Activated CD4-positive, alpha-beta T cell treated with anti-CD3 and anti-CD28 coated beads for 48 hours (primary cell): ENCODE data around the gene RFT1.
A peak's percentile ranks its signal among the peaks of the same experiment; 100 is the strongest.

Experiments
- DNase-seq: peaks from one replicate; pipeline ENCODE4 v3.0.0-alpha.2; 2020

RFT1 gene

GRCh38 chr3:53122933-53123305, 7.3 kb downstream of the RFT1 start:
- DNase-seq = no peak

DNA sequence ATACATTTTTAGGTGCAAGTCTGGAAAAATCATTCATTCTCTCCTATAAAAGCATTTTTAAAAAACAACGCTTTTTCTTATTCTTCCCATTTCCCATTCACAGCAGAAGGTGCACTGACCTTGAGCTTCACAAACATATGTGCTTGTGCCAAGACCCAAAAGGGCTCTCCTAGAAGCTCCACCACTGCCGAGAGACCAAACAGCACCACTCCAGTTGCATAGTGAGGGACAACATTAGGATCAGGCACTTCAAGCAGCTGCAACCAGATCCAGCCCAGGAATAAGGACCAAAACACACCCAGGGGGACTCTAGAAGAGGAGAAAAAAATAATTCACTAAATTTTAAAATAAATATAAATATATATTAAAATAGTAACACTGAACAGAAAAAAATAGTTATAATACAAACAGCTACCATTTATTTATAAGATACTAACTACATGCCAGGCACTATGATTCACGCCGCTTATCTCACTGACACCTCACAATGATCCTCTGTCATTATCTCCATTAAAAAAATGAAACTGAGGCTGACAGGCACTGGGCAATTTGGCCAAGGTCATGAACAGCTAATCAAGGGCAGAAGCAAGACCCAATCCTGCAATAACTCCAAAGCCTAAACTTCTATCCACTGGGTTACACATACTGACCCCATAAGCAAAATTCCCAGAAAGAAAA, 7.8 kb downstream of the RFT1 start:
- DNase-seq = no peak

GRCh38 chr3:53120336-53120735, 9.9 kb downstream of the RFT1 start:
- no peak for DNase-seq

DNA sequence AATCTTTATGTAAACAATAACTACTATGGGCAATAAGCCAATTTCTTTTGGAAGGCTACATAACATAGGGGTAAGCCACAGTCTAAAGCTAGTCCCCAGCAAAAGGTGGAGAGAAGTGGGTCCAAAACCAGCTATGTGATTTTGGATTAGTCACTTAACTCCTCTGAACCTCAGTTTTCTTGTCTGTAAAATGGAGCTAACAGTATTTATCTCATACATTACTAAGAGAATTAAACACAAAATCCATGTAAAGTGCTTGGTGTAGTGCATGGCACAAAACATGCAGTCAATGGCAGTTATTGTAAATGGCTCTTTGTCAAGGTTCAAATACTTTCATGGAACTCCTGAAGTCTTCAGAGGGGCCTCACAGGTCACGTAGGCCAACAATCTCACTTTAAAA, 13.3 kb downstream of the RFT1 start:
- DNase-seq = no peak

DNA sequence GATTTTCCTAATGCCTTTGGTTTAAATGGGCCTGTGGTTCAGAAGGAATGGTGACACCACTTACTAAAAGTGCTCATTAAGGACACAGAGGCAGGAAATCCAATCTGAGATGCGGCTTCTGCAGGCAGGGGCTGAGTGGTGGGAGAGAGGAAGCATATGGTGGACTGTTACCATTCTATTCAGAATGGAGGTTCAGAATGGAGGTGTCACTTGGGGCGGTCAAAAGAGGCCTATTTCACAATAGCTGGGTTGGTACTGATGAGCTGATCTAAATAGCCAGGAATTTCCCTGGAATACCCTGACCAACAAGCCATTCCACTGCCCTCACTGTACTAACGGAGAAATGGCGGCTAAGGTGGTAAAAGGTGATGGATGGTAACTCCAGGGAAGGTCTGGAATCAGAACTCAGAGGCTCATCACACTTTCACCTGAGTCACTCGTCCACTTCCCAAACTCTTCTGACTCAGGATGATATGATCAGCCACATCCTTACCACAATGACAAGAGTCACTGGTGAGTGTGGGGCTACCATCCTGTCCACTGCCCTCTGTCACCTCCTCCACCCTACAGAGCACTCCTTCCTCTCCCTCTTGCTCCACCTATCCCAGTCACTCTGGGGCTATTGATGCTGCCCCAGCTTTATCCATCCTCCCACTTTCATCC, 15.7 kb downstream of the RFT1 start:
- DNase-seq = peak; percentile 35

GRCh38 chr3:53114011-53114400, 16.2 kb downstream of the RFT1 start:
- peak; percentile 89 for DNase-seq

GRCh38 chr3:53113293-53114010, 16.8 kb downstream of the RFT1 start:
- no peak for DNase-seq

GRCh38 chr3:53111822-53112221, 18.4 kb downstream of the RFT1 start:
- DNase-seq = no peak

DNA sequence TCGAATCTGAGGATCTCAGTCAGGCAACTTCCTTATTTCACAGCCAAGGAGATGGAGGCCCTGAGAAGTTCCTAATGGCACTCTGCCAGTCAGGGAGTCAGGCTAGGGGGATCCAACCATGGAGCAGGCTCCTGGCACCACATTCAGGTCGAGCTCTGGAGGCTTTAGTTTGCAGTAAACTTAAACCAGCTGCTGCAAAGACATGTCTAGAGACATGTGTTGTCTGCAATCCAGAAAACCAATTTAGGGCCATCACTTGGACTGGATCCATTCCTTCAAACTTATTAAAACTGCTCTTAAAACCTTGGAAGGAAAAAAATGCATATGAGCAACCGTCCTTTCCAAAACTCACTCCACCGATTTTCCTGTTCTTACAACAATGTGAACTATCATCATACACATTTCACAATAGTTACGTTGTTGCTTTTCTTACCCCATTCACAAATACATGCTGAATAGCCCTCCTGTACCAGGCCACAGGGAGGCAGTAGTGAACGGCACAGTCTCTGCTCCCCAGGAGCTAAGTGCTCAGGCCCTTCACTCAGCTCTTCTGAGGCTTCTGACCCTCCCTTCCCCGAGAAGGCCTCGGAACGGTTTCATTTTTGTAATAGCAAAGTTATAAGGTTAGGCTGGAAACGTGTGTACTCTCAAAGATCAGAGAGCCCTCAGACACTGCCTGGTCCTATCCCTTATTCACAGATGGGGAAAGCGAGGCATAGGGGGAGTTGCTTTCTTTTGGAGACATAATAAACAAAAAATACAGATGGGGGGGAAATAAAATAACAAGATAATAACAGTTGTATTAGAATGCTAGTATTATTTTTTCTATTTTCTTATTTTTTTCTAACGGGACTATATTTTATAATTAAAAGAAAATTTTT, 20.1 kb downstream of the RFT1 start:
- peak; percentile 78 for DNase-seq

- peak; percentile 53 for DNase-seq
These were observed 21.0 kb downstream of the RFT1 start for GRCh38 chr3:53109190-53109589.

DNA sequence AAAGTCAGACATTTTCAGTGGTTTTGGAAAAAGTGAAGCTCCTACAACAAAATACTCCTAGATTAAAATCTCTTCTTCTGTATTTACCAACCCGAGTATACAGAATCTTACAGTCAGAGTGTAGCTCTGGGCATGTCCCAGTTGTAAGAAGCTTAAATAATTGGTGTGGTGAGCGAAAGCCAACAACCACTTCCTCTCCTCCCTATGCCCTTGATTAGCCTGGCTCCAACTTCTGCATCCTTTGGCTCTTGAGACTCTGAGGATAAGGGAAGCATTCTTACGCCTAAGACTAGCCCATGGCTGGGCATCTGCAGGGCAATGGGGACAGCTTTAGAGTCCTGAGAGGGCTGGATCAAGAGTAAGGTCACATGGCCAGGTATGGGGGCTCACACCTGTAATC, 25.5 kb downstream of the RFT1 start:
- no peak for DNase-seq

DNA sequence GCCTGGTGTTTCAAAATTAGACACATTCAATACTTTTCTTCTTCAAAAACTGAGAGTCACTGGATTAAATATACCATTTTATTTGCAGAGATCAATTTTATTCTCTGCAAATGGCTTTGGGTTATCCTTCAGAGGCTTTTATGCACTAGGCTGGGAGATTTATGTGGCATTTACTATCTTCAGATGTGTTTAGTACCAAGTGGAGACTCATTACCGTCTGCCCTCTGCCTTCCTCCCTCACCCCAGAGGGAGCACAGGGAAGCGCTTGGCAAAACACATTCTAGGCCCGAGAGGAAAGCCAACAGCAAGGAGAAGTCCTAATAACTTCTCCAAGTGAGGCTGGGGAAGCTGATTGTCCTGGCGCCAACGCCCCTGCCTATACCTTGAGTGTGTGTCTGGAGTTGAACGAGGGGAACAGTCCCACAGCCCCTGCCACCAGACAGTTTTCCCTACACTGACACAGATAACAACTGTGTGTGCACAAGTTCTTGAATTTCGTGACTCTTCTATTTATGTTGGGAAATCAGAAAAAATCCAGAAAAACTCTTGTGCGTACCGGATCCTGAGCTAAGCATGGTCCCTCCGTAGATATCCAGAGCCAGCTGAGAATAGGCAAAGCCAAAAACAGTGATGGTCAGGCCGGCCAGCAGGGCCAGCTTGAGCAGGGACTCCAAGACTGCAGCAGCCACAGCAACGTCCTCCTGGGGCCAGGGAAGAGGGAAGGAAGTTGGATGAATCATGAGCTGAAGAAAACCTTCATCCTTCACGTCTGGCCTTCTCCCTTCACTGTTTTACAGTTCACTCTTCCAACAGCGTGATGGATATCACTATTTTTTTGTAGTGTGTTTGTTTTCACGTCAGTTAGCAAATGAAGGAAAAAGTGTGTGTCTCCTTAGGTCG, 26.6 kb downstream of the RFT1 start:
- no peak for DNase-seq

DNA sequence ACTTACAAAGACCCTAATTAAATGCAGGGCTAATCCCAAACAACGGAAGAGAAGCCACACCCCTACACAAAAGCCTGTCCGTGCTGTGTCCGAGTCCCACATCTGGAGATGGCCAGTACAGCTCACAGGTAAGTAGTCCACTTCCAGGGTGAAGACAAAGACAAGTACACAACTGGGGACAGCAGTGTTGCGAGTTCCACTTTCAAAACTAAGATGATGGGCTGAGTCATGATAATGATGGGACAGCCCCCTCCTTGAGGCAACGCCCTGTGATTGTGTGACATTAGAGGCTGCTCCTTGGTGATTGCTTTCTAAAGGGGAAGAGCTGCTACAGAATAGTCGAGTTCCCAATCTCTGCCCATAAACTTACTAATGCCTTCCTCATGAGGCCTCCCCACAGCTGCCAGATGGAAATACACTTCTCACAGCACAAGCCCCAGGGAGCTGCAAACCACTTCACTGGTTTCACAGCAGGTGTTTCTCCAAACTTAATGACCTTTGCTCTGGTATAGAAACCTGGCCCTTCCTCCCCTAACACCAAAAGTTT, 27.6 kb downstream of the RFT1 start:
- peak; percentile 68 for DNase-seq

- no peak for DNase-seq
These were observed 28.3 kb downstream of the RFT1 start for GRCh38 chr3:53101956-53102355.

DNA sequence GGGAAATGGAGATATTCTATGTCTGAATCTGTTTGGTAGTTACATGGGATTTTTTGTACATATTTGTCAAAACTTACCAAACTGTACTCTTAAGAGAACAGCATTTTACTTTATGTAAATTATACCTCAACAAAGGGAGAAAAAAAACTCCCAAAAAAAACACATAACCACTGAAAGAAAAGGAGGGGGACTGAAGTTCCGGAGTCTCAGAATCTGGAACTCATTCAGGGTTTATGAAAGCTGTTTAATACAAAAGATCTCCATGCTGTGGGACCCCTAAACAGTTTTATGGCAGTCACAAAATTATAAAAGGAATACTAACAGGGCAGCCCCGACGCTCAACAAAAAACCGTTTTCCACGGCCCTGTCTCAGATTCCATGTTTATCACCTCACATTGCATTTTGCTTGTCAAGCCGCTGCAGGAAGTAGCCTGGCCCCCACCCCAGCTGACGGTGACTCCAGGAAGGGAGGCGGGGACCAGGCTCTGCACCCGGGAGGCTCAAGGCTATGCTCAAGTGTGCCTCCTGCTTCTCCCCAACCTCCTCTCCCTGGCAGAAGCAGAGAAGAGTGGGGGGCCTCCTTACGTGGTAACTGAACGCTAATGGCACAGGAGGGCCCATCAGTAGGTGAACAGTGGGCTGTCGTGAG, 29.3 kb downstream of the RFT1 start:
- DNase-seq = no peak

GRCh38 chr3:53097887-53098286, 32.3 kb downstream of the RFT1 start:
- DNase-seq = no peak

- no peak for DNase-seq
These were observed 37.3 kb downstream of the RFT1 start for GRCh38 chr3:53092942-53093341.

- no peak for DNase-seq
These were observed 38.0 kb downstream of the RFT1 start for GRCh38 chr3:53092216-53092615.

DNA sequence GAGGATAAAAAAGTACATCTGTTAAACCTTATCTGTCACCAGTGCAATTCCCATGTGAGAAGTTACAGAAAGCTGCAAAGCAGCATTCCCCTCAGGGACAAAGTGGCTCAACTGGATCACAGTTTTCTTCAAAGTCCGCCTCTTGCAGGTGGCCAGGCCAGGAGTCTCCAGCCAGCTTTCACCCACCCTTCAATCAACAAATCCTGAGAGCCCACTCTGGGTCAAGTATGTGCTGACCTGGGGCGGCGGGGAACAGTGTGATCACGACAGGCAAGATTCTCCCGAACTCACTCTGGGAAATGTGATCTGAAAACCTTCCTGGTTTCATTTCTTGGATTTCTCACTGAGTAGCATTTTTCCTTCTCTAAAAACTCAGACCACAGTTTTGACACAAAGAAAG, 39.2 kb downstream of the RFT1 start:
- no peak for DNase-seq

DNA sequence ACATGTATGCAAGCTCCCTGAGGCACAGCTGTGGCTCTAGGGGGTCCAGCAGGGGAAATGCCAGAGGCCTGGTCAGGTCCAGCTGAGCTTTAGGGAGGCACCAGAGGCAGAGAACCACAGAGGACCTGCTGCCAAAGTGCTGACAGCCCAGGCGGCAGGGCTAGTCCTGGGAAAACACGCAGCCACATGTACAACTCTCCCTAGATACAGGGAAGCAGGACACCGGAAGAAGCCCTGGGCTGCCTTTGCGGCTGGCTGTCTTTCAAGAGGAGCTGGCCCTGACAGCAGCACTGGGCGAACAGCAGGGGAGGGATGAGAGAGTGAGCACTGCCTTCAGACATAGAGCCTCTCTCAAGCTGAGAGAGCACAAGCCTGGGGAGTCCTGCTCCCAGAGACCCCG, 40.7 kb downstream of the RFT1 start:
- DNase-seq = no peak

GRCh38 chr3:53085476-53085875, 44.8 kb downstream of the RFT1 start:
- DNase-seq = no peak
